Activated CD4-positive, alpha-beta T cell treated with anti-CD3 and anti-CD28 coated beads, Interleukin-2, amount 50 U/mL, for 1 hour (primary cell): Measurements from ENCODE around the gene ALOX12B.
A peak's percentile ranks its signal among the peaks of the same experiment; 100 is the strongest.
"Not testable (repeated sequence)": the region's sequence is repeated elsewhere in the genome, so short reads cannot be mapped to it uniquely, and the experiment has no call there.

Experiments used
- DNase-seq: peaks from one replicate; pipeline ENCODE4 v3.0.0-alpha.2; 2020

The ALOX12B gene

GRCh38 chr17:8063761-8064534 is 23.6 kb downstream of the ALOX12B start:
- DNase-seq = no peak

- DNase-seq = no peak
Measured at GRCh38 chr17:8062807-8063483, 24.6 kb downstream of the ALOX12B start.

- no peak for DNase-seq
Measured at GRCh38 chr17:8062435-8062806, 25.1 kb downstream of the ALOX12B start.

- not testable (repeated sequence) for DNase-seq
Measured at GRCh38 chr17:8061851-8062250, 25.7 kb downstream of the ALOX12B start.

- peak; percentile 43 for DNase-seq
Measured at GRCh38 chr17:8060274-8060673, 27.2 kb downstream of the ALOX12B start.

GRCh38 chr17:8059131-8059530 is 28.4 kb downstream of the ALOX12B start:
- DNase-seq = no peak

GRCh38 chr17:8057691-8058114 is 29.8 kb downstream of the ALOX12B start:
- peak; percentile 35 for DNase-seq

GRCh38 chr17:8056976-8057625 is 30.4 kb downstream of the ALOX12B start:
- DNase-seq = no peak

- DNase-seq = no peak
Measured at GRCh38 chr17:8056232-8056975, 31.1 kb downstream of the ALOX12B start.

- DNase-seq = no peak
Measured at GRCh38 chr17:8055851-8056231, 31.7 kb downstream of the ALOX12B start.

- DNase-seq = no peak
Measured at GRCh38 chr17:8053600-8053999, 33.9 kb downstream of the ALOX12B start.

GRCh38 chr17:8052256-8053252 is 35.0 kb downstream of the ALOX12B start:
- no peak for DNase-seq

- no peak for DNase-seq
Measured at GRCh38 chr17:8051831-8052230, 35.7 kb downstream of the ALOX12B start.

- no peak for DNase-seq
Measured at GRCh38 chr17:8048736-8049135, 38.8 kb downstream of the ALOX12B start.

GRCh38 chr17:8048236-8048635 is 39.3 kb downstream of the ALOX12B start:
- DNase-seq = no peak

GRCh38 chr17:8047769-8048110 is 39.8 kb downstream of the ALOX12B start:
- DNase-seq = no peak

- DNase-seq = no peak
Measured at GRCh38 chr17:8046929-8047768, 40.4 kb downstream of the ALOX12B start.

GRCh38 chr17:8046306-8046928 is 41.1 kb downstream of the ALOX12B start:
- DNase-seq = no peak

- DNase-seq = no peak
Measured at GRCh38 chr17:8044819-8045810, 42.4 kb downstream of the ALOX12B start.
